GM12873 (cell line): Measurements from ENCODE around the gene NDUFB4.

Experiments used
- CTCF ChIP-seq: IDR thresholded peaks from 2 replicates; pipeline ENCODE4 v1.5.1; 2012; ENCODE audit warnings: low read depth, mild to moderate bottlenecking, moderate library complexity, low read length, control low read depth; ENCODE audit not compliant: insufficient read depth; ENCODE audit errors: missing control alignments

The NDUFB4 gene

DNA sequence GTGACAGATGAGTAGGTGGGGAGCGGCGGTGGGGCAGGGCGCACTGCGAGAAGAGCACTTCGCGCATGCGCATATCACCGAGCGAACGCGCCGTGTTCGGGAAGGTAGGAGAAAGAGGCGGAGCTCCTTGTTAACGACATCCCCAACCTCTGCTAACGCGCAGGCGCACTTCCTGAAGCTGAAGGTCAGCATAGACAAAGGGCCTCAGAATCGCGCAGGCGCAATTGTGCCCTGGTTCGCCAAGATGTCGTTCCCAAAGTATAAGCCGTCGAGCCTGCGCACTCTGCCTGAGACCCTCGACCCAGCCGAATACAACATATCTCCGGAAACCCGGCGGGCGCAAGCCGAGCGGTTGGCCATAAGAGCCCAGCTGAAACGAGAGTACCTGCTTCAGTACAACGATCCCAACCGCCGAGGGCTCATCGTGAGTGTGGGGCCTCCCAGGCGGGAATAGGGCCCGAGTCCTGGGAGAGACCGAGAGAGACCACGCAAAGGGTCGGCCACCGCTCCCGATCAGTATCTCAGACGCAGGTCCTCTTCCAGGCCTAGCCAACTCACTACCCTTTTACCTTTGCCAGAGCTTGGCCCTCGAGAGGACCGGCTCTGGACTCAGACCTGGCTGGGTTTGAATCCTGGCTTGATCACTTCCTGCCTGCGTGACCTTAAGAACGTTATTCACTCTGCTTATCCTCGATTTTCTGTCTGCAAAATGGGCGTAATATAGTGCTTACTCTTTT, at the start of gene NDUFB4:
Gene NDUFB4 (plus strand): TSS at position 221 of the 737 bp plus-strand sequence. CDS start 24 bp downstream, at position 245.
- TF ChIP-seq CTCF = no peak

GRCh38 chr3:120550546-120550945, 45.6 kb upstream of the NDUFB4 start:
- no peak for TF ChIP-seq CTCF

DNA sequence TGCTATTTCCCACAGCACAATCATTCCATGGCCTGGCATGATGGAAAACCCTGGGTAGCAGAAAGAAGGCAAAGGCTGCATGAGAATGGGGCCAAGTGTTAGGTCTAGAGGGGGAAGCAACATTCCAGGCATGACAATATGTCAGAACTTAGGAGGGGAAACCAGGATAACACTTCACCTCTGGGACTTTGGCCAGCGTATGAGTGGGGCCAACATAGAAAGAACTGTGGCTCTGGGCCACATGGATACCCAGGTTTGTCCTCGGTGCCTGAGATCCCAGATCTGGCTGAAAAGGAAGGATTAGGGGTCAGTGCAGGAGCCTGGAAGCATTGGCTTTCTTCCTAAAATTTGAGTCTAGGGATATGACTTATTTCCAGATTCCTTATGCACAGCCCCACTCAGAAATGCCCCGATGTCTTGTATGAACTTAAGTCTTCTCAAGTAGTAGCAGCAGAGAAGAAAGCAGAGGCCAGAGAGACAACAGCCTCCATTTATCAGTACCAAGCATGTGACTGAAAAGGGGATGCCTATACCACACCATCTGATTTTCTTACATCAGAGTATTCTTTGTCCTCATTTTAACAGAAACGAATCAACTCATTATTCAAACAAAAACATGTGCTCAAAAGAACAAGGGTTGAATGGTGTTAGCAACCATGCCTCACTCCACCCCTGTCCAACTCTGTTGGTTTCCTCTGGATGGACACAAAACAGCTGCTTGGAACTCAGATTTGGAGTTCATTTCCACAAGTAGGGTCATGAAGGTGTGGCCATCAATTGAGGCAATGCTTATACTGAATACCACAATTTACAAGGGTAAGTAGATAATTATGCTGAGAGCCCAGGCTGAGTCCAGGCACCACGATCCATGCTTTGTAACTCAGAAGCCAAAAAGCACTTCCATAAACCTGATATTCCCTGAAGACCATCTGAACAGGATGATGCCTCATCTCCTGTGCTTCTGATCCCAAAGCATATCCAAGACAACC, 43.7 kb upstream of the NDUFB4 start:
- no peak for TF ChIP-seq CTCF

DNA sequence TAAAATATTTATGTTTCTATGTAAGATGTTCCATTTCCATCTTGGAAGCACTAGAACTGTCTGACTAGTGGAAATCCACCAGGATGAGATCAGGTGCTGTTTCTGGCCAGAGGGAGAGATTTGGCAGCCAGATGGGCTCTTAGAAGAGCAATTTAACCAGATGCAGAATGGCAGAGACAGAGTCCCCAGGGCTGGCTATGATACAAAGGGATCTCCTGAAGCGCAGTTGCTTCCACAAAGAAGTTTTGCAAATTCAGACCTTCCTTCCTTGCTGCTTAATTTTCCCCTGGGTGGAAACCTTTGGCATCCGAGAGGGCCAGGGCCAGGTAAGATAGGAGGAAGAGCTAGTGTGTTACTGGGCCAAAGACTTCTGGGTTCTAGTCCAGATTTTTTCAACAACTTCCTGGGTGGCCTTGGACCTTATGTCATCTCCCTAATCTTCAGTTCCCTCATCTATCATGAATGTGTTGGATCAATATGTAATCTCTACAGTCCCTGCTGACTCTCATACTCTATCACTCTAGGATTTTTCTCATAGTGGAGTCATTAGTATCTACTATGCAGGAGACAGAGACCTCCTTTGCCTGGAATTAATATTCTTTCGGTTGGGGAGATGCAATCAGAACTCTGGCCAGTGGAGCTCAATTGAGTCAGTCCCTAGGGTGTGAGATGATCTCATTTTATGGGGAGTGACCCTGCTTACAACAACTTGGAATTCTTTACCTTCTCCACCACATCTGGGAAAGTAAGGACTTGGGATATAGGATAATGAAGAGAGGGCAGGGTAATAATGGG, 41.1 kb upstream of the NDUFB4 start:
- TF ChIP-seq CTCF = no peak

- TF ChIP-seq CTCF = no peak
Measured at GRCh38 chr3:120555657-120556509, 40.3 kb upstream of the NDUFB4 start.

GRCh38 chr3:120557115-120557514, 39.0 kb upstream of the NDUFB4 start:
- no peak for TF ChIP-seq CTCF
